Fibroblast of pulmonary artery (primary cell): ENCODE measurements around the gene BLVRB.
"Not testable (repeated sequence)": the region's sequence is repeated elsewhere in the genome, so short reads cannot be mapped to it uniquely, and the experiment has no call there.

Experiments used
- DNase-seq: peaks from one replicate; pipeline ENCODE4 v3.0.0-alpha.2; 2010; ENCODE audit warnings: low read depth
- H3K4me3 ChIP-seq: replicated peaks from 2 replicates; pipeline ENCODE4 v1.5.1; 2011; ENCODE audit warnings: low read depth, mild to moderate bottlenecking, control low read depth, low read length, moderate library complexity
- TF ChIP-seq, protein P1 (sequence below): IDR thresholded peaks from 2 replicates; pipeline ENCODE4 v1.5.1; 2011; ENCODE audit warnings: mild to moderate bottlenecking, control low read depth, low read length, inconsistent platforms; ENCODE audit errors: missing control alignments

The BLVRB gene

DNA sequence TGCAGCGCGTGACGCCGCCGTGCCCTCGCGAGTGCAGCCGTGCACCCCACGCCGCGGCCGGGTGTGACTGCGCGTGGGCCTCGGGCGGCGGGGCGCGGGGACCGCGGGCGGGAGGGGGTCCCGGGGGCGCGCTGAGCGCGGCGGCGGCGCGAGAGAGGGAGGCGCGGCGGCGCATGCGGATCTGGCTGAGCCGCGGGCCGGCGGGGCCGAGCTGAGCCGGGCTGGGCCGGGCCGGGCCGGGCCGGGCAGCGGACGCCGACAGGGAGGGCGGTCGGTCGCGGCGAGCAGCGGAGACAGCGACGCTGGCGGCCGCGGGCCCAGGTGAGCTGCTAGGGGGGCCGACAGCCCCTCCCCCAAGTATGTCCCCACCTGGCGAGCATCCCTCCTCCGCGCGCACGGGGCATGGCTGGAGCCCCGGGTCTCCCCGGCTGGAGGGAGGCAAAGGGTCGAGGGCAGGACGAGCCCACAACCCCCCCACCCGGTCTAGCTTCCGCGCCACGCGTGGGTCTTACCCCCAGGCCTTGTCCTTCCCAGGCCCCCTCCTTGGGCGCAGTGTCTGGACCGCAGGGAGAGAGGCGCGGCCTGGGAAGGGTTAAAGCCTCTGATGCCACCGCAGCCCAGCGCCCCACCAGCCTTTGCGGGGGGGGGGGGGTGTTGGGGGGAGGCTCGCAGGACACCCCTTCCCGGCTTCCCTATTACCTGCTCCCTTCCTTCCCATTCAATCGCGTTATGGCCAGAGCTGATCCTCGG is 1.6 kb upstream of the BLVRB start, which contains the start of gene SPTBN4:
TSS of gene SPTBN4 (plus strand) at position 17 of the 750 bp plus-strand sequence. CDS start 5,621 bp downstream, outside the sequence.
- DNase-seq: no peak
- H3K4me3 ChIP-seq: peak within 1 kb of the TSS; percentile 42
- TF ChIP-seq, protein P1, sequence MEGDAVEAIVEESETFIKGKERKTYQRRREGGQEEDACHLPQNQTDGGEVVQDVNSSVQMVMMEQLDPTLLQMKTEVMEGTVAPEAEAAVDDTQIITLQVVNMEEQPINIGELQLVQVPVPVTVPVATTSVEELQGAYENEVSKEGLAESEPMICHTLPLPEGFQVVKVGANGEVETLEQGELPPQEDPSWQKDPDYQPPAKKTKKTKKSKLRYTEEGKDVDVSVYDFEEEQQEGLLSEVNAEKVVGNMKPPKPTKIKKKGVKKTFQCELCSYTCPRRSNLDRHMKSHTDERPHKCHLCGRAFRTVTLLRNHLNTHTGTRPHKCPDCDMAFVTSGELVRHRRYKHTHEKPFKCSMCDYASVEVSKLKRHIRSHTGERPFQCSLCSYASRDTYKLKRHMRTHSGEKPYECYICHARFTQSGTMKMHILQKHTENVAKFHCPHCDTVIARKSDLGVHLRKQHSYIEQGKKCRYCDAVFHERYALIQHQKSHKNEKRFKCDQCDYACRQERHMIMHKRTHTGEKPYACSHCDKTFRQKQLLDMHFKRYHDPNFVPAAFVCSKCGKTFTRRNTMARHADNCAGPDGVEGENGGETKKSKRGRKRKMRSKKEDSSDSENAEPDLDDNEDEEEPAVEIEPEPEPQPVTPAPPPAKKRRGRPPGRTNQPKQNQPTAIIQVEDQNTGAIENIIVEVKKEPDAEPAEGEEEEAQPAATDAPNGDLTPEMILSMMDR: no peak

DNA sequence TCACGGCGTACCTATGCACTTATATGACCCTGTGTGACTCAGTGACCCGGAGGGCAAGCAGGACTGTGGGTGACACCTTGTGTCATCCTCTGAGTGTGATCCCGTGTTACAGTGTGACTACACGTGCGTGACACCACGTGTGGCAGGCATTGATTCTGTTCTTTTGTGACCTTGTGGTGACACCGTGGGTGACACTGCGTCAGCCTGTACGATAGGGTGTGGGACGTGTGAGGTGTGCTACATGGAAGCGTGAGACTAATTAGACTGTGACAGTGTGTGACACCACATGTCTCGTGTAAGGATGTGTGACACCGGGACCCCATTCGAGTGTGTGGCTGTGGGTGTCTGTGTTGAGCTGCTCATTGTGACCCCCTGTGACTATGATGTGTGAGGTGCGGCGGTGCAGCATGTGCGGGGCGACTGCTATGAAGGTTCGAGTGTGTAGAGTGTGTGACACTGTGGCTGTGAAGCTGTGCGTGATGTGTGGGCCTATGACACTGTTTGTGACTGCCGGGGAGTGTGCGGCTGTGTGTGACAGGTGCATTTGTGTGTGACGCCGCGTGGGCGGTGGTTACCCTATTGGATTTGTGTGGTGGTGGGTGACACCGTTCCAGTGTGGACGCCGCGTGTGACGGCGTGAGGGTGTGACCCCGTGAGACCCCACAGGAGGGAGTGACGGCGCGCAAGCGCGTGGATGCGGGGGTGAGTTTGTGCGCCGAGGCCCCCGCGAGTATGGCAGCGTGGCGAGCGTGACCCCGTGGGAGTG is 857 bp upstream of the BLVRB start:
- peak overlapping the region; percentile 42 for H3K4me3 ChIP-seq
- no peak for DNase-seq
- TF ChIP-seq, protein P1: no peak

DNA sequence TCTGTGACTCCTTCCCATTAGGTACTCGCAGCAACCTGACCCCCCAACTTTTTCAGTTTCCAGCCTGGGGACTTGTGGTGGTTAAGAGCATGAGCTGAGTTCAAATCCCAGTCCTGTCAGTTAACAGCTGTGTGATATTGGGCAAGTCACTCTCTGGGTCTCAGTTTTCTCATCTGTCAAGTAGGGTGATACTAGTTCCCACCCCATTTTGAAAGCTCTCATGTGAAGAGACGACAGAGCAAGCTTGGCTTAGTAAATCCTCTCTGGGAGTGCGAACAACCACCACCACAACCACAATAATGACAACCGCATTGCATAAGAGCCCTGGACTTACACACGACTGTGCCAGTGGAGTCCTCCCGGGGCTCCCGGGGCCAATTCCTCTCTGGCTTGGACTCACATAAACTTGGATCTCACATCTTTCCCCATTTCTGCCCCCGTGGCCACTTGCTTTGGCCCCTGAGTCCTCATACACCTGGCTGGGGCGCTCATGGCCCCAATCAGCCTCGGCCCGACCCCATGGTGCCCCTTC is 454 bp downstream of the BLVRB start:
- DNase-seq: peak; percentile 77

DNA sequence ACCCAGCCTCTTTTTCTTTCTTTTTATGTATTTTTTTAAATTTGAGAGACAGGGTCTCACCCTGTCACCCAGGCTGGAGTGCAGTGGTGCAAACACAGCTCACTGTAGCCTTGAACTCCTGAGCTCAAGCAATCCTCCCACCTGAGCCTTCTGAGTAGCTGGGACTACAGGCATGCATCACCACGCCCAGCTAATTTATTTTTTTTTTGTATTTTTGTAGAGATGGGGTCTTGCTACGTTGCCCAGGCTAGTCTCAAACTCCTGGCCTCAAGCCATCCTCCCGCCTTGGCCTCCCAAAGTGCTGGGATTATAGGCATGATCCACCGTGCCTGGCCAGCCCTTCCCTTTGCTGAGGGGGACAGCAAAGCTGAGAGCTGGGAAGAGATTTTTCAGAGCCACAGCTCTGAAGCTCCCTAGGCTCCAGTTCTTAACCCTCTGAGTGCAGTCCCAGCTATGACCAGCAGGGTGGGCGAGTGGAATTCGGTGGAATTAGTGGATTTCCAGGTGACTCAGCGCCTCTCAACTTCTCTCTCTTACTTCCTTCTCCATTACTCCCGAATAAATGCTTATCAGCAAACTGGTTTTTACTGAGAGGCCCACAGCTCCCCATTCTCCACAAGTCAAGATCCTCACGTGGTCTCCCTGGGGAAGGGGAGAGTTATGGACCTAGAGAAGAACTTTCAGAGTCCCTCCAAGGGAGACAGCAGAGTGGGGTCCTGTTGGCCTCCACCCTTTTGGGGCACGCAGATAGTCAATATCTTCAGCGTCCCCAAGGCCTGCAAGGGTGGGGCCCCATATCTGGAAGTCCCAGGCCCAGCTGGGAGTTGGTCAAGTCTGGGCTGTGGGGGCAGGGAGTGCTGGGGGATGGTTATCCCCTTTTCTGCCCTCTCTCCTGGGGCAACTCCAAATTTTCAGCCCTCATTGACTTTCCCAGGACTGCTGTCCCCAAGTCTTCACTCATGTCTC is 1.2 kb downstream of the BLVRB start:
- peak overlapping the region; percentile 80 for H3K4me3 ChIP-seq
- TF ChIP-seq, protein P1: peak; percentile 90
- peak; percentile 93 for DNase-seq

More for the DNA sequence above, 454 bp downstream of the BLVRB start:
- H3K4me3 ChIP-seq: peak overlapping the region; percentile 80
- TF ChIP-seq, protein P1: no peak

DNA sequence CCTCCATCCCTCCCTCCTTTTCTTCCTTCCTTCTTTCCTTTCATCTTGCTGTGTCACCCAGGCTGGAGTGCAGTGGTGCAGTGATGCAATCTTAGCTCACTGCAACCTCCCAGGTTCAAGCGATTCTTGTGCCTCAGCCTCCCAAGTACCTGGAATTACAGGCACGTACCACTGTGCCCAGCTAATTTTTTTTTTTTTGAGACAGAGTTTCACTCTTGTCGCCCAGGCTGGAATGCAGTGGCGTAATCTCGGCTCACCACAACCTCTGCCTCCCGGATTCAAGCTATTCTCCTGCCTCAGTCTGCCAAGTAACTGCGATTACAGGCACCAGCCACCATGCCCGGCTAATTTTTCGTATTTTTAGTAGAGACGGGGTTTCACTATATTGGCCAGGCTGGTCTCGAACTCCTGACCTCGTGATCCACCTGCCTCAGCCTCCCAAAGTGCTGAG is 1.9 kb downstream of the BLVRB start:
- DNase-seq: peak; percentile 27
- H3K4me3 ChIP-seq: not testable (repeated sequence)

DNA sequence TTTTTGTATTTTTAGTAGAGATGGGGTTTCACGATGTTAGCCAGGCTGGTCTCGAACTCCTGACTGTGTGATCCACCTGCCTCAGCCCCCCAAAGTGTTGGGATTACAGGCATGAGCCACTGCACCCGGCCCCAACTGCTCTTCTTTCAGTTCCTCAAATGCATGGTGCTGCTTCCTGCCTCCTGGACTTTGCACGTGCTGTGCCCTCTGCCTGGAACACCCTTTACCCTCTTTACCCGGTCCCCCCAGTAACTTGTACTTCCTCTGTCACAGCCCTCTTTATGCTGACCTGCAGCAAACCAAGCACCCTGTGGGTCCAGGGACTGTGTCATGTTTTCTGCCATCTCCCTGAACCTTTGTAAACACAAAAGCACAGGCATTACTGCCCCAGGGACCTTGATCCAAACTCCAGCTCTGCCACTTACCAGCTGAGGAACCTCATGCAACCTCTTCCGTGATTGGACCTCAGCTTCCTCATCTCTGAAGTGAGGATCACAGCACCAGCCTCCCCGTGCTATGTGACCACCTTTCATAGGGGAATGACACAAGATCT is 3.8 kb downstream of the BLVRB start:
- DNase-seq: no peak
- no peak overlapping the region for H3K4me3 ChIP-seq
- TF ChIP-seq, protein P1: no peak
